Measurements from ENCODE around the gene DYNC2I2.

The DYNC2I2 gene

GRCh38 chr9:128629136-128629535 is 27.5 kb downstream of the DYNC2I2 start:
- Histone ChIP-seq H3K9me3 (replicated peaks; ENCODE audit: insufficient read depth, low read length) (no peaks in the 10 kb centered on the region), H3K4me1 (ENCODE audit: low read length) (no peaks in the 10 kb centered on the region), H3K4me2 (ENCODE audit: low read depth, low read length) (no peak overlapping the region), H3K4me3 (ENCODE audit: low read length) (no peak overlapping the region), H4K20me1 (ENCODE audit: insufficient read depth, low read length) (no peaks in the 10 kb centered on the region), H3K79me2 (ENCODE audit: low read length) (no peaks in the 10 kb centered on the region), H3K36me3 (replicated peaks; ENCODE audit: insufficient read depth, low read length) (peaks cover 7% of the 10 kb centered on the region; the same call in 1 of the 2 replicates), H3K9ac (ENCODE audit: low read length) (no peak overlapping the region), H3F3A (ENCODE audit: insufficient read depth, low read length) (no peaks in the 10 kb centered on the region), H3K9me2 (replicated peaks; ENCODE audit: insufficient read depth, low read length) (no peaks in the 10 kb centered on the region), H3K27ac (ENCODE audit: low read length) (no peak overlapping the region), H3K27me3 (replicated peaks; ENCODE audit: insufficient read depth, low read length) (no peaks in the 10 kb centered on the region), H2AFZ (ENCODE audit: low read length) (no peak overlapping the region)
- TF ChIP-seq EZH2 (optimal IDR thresholded peaks at IDR 0.05; ENCODE audit: low read depth, low read length) (no peak), EZH2phosphoT487 (IDR thresholded peaks at IDR 0.05; ENCODE audit: low read length) (no peak)
- TF ChIP-seq, protein P1, sequence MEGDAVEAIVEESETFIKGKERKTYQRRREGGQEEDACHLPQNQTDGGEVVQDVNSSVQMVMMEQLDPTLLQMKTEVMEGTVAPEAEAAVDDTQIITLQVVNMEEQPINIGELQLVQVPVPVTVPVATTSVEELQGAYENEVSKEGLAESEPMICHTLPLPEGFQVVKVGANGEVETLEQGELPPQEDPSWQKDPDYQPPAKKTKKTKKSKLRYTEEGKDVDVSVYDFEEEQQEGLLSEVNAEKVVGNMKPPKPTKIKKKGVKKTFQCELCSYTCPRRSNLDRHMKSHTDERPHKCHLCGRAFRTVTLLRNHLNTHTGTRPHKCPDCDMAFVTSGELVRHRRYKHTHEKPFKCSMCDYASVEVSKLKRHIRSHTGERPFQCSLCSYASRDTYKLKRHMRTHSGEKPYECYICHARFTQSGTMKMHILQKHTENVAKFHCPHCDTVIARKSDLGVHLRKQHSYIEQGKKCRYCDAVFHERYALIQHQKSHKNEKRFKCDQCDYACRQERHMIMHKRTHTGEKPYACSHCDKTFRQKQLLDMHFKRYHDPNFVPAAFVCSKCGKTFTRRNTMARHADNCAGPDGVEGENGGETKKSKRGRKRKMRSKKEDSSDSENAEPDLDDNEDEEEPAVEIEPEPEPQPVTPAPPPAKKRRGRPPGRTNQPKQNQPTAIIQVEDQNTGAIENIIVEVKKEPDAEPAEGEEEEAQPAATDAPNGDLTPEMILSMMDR (IDR thresholded peaks at IDR 0.05; ENCODE audit: low read length), result no peak
- DNase-seq, result no peak

GRCh38 chr9:128628471-128629048 is 28.1 kb downstream of the DYNC2I2 start:
- Histone ChIP-seq H3K4me1 (ENCODE audit: low read length) (no peaks in the 10 kb centered on the region), H3K27ac (ENCODE audit: low read length) (no peak overlapping the region), H3K9me3 (replicated peaks; ENCODE audit: insufficient read depth, low read length) (no peaks in the 10 kb centered on the region), H3K79me2 (ENCODE audit: low read length) (no peaks in the 10 kb centered on the region), H3K4me3 (ENCODE audit: low read length) (no peak overlapping the region), H3F3A (ENCODE audit: insufficient read depth, low read length) (no peaks in the 10 kb centered on the region), H3K4me2 (ENCODE audit: low read depth, low read length) (no peak overlapping the region), H3K9me2 (replicated peaks; ENCODE audit: insufficient read depth, low read length) (no peaks in the 10 kb centered on the region), H3K9ac (ENCODE audit: low read length) (no peak overlapping the region), H3K27me3 (replicated peaks; ENCODE audit: insufficient read depth, low read length) (no peaks in the 10 kb centered on the region), H2AFZ (ENCODE audit: low read length) (no peak overlapping the region), H4K20me1 (ENCODE audit: insufficient read depth, low read length) (no peaks in the 10 kb centered on the region), H3K36me3 (replicated peaks; ENCODE audit: insufficient read depth, low read length) (peaks cover 4% of the 10 kb centered on the region; the same call in 1 of the 2 replicates)
- TF ChIP-seq, protein P1 (IDR thresholded peaks at IDR 0.05; ENCODE audit: low read length), result no peak
- DNase-seq, result no peak

DNA sequence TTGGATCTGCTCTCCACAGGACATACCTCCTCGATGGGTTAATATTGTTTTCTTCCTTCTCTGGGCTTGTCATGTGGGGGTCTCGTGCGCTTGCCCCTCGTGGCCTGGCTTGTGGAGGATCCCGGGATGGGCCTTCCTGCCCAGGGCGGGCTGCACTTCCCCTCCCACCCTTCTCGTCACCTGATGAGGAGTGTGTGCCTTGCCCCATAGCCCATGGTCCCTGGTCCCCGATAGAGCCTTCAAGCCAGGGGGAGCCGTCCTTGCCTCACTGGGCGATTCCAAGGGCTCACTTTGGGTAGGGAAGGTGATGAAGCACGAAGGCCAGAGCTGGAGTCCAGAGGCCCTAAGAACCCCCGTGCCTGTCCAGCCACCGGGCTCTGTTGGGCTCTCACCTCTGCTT is 28.7 kb downstream of the DYNC2I2 start:
- TF ChIP-seq EZH2 (optimal IDR thresholded peaks at IDR 0.05; ENCODE audit: low read depth, low read length), result no peak
- TF ChIP-seq, protein P1 (IDR thresholded peaks at IDR 0.05; ENCODE audit: low read length), result no peak
- TF ChIP-seq EZH2phosphoT487 (IDR thresholded peaks at IDR 0.05; ENCODE audit: low read length), result no peak
- Histone ChIP-seq H3K27ac (ENCODE audit: low read length) (no peak overlapping the region), H3K27me3 (replicated peaks; ENCODE audit: insufficient read depth, low read length) (no peaks in the 10 kb centered on the region), H2AFZ (ENCODE audit: low read length) (no peak overlapping the region), H3K4me2 (ENCODE audit: low read depth, low read length) (no peak overlapping the region), H3K9me3 (replicated peaks; ENCODE audit: insufficient read depth, low read length) (no peaks in the 10 kb centered on the region), H3F3A (ENCODE audit: insufficient read depth, low read length) (no peaks in the 10 kb centered on the region), H3K4me3 (ENCODE audit: low read length) (no peak overlapping the region), H3K9ac (ENCODE audit: low read length) (no peak overlapping the region), H3K36me3 (replicated peaks; ENCODE audit: insufficient read depth, low read length) (peaks cover 3% of the 10 kb centered on the region; the same call in 1 of the 2 replicates), H3K4me1 (ENCODE audit: low read length) (no peaks in the 10 kb centered on the region), H4K20me1 (ENCODE audit: insufficient read depth, low read length) (no peaks in the 10 kb centered on the region), H3K9me2 (replicated peaks; ENCODE audit: insufficient read depth, low read length) (no peaks in the 10 kb centered on the region), H3K79me2 (ENCODE audit: low read length) (no peaks in the 10 kb centered on the region)
- no peak for DNase-seq

Data from MM.1S (cell line).